Lower leg skin (tissue), 4 donors: ENCODE results near the gene TMEM135. TPM values are rescaled to one million over a fixed set of nuclear protein-coding genes. Genes with fewer than 3 reads are reported as not detected.
"Not testable (repeated sequence)": the region's sequence is repeated elsewhere in the genome, so short reads cannot be mapped to it uniquely, and the experiment has no call there.

Experiments used
- DNase-seq, 2 donors: peaks; one replicate each; pipeline ENCODE4 v3.0.0-alpha.2; 2019; ENCODE audit warnings: low spot score in 2 of 2
- H3K4me3 ChIP-seq: fragments of 200-600 bp; sonication (generic); 2 replicates; pipeline ENCODE4 v1.5.1; 2017; ENCODE audit warnings: mild to moderate bottlenecking, low read depth; ENCODE audit not compliant: poor library complexity, severe bottlenecking
- CTCF ChIP-seq, 3 donors: fragments of 450-650 bp; IDR thresholded peaks; one replicate each; pipeline ENCODE4 v1.5.1; 2016; ENCODE audit warnings: antibody characterized with exemption in 3 of 3, mild to moderate bottlenecking in 3 of 3, moderate library complexity in 2 of 3
- POLR2A ChIP-seq, 2 donors: fragments of 450-650 bp; IDR thresholded peaks; one replicate each; pipeline ENCODE4 v1.6.1; 2016 to 2017; ENCODE audit warnings: antibody characterized with exemption in 2 of 2, mild to moderate bottlenecking in 1 of 2, moderate library complexity in 1 of 2
- WGBS, 2 donors: methylation state at CpG; one replicate each; pipeline ENCODE4 v1.1.5; 2018; 5-methylcytosine and 5-hydroxymethylcytosine counted together
- intact Hi-C: fragments of 100-400 bp; cut with DNase I; formaldehyde crosslinking; loops from one replicate; pipeline ENCODE4 v1.15.0; 2023; ENCODE audit warnings: low total_unique reads
- total RNA-seq, 4 donors: library from RNA; depleted of rRNA; stranded (reverse); fragments of >200 nt; gene quantifications; one replicate each; pipeline ENCODE4 v1.1.0, GENCODE V29; 2016

TMEM135 gene
- total RNA-seq, 4 donors from 2014 or later = 6.2 to 14.2 (median 10.3) TPM

- intact Hi-C loops = no loop called here
- H3K4me3 ChIP-seq = no peak overlapping the region
- 91 to 93% methylated on average over 2 of the region's 2 CpGs for WGBS, 2 donors
- TF ChIP-seq POLR2A (IDR thresholded peaks at IDR 0.05) (no peak), CTCF (IDR thresholded peaks at IDR 0.05) (no peak)
- no peak for DNase-seq
These were observed 150.2 kb downstream of the TMEM135 start for GRCh38 chr11:87187930-87188329.

DNA sequence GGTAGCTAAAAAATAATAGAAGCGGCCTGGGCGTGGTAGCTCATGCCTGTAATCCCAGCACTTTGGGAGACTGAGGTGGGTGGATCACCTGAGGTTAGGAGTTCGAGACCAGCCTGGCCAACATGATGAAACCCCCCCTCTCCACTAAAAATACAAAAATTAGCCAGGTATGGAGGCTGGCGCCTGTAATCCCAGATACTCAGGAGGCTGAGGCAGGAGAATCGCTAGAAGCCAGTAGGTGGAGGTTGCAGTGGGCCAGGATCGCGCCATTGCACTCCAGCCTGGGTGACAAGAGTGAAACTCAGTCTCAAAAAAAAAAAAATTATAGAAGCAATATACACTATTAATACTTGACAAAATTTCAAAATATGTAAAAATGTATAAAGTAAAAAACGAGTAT, 150.7 kb downstream of the TMEM135 start:
- intact Hi-C loops, DNase-seq, H3K4me3 ChIP-seq: not testable (repeated sequence)
- WGBS, 2 donors = 96 to 97% methylated on average over 8 of the region's 8 CpGs

DNA sequence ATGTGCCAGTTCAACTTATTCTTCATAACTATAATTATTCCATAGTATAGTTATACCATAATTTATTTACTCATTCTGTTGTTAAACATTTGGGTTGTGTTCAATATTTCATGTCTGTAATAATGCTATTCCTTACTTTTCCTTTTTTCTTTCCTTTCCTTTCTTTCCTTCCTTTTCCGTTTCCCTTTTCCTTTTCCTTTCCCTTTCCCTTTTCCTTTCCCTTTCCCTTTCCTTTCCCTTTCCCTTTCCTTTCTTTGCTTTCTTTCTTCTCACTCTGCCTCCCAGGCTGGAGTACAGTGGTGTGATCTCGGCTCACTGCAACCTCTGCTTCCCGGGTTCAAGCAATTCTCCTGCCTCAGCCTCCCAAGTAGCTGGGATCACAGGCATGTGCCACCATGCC, 151.2 kb downstream of the TMEM135 start:
- H3K4me3 ChIP-seq, intact Hi-C loops: not testable (repeated sequence)
- WGBS, 2 donors = 97% methylated on average over 3 of the region's 3 CpGs

GRCh38 chr11:87190071-87190470, 152.3 kb downstream of the TMEM135 start:
- 88 to 90% methylated on average over 1 of the region's 1 CpG for WGBS, 2 donors
- intact Hi-C loops = no loop called here
- TF ChIP-seq CTCF (IDR thresholded peaks at IDR 0.05) (no peak), POLR2A (IDR thresholded peaks at IDR 0.05) (no peak)
- no peak overlapping the region for H3K4me3 ChIP-seq
- DNase-seq = no peak

More for the DNA sequence above, 151.2 kb downstream of the TMEM135 start:
- DNase-seq = not testable (repeated sequence)

DNA sequence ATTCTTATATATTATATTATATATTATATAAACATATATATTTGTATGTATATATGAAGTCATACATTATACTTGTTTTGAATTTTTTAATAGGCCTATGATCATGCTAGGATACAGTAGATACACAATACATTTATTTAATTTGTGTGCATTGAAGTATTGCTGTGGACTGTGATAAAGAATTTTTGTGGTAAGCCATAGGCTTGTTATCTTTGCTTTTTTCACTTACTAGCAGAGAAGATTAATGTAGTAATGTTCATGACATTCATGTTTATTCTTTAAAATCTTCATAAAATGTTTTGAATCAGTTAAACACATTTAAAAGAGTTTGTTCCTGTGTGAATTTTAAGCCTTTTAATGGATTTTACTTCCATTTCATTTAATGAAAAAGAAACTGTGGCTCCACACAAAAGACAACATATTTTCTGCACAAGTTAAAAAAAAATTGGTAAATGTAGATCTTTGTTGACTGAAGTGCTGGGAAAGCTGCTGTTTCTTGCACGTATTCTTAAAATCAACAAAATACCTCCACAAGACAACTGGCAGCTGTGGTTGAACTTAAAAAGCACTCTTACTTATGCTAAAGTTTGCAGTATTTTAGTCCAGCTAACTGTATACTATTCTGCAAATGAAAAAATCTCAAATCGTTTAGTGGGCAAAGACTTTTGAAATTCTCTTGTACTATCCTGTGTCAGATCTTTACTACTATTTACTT, 156.2 kb downstream of the TMEM135 start:
- WGBS, 2 donors = 88 to 91% methylated on average over 2 of the region's 2 CpGs
- intact Hi-C loops = no loop called here
- no peak overlapping the region for H3K4me3 ChIP-seq
- TF ChIP-seq POLR2A (IDR thresholded peaks at IDR 0.05) = no peak
- TF ChIP-seq CTCF (IDR thresholded peaks at IDR 0.05) = no peak
- DNase-seq = no peak

- TF ChIP-seq POLR2A (IDR thresholded peaks at IDR 0.05) = no peak
- no peak for TF ChIP-seq CTCF (IDR thresholded peaks at IDR 0.05)
- no peak for DNase-seq
- no peak overlapping the region for H3K4me3 ChIP-seq
- intact Hi-C loops = no loop called here
- 87 to 91% methylated on average over 14 of the region's 14 CpGs for WGBS, 2 donors
These were observed 157.5 kb downstream of the TMEM135 start for GRCh38 chr11:87194985-87195820.
